Heart right ventricle (tissue), 16 donors: ENCODE data around the gene IGFBP1. TPM values are rescaled to one million over a fixed set of nuclear protein-coding genes. Genes with fewer than 3 reads are reported as not detected.

ENCODE experiments used
- ATAC-seq, 8 donors: fragments of 200-7000 bp; cut with Tn5 transposase; one replicate each; pipeline ENCODE4 v1.9.1; 2020; ENCODE audit warnings: mild to moderate bottlenecking in 8 of 8, moderate library complexity in 8 of 8, moderate number of reproducible peaks in 1 of 8
- DNase-seq, 2 donors: peaks; one replicate each; pipeline ENCODE4 v3.0.0-alpha.2; 2020
- H3K27ac ChIP-seq, 10 donors: fragments of 200-600 bp; sonication (generic) in 2 of 10; one replicate each; pipeline versions ENCODE4 v1.5.0 to v1.8.0; 2020 to 2022; ENCODE audit warnings: mild to moderate bottlenecking in 3 of 10
- H3K27me3 ChIP-seq, 7 donors: fragments of 200-600 bp; one replicate each; pipeline ENCODE4 v1.8.0; 2021 to 2022; ENCODE audit warnings: mild to moderate bottlenecking in 2 of 7
- H3K36me3 ChIP-seq, 9 donors: fragments of 200-600 bp; sonication (generic) in 1 of 9; one replicate each; pipeline versions ENCODE4 v1.5.0 to v1.8.0; 2020 to 2022; ENCODE audit warnings: mild to moderate bottlenecking in 2 of 9
- H3K4me1 ChIP-seq, 9 donors: fragments of 200-600 bp; sonication (generic) in 1 of 9; one replicate each; pipeline versions ENCODE4 v1.5.0 to v1.8.0; 2020 to 2022; ENCODE audit warnings: mild to moderate bottlenecking in 4 of 9
- H3K4me3 ChIP-seq, 10 donors: fragments of 200-600 bp; sonication (generic) in 2 of 10; one replicate each; pipeline versions ENCODE4 v1.5.0 to v1.8.0; 2020 to 2022; ENCODE audit warnings: mild to moderate bottlenecking in 7 of 10, moderate library complexity in 2 of 10
- H3K9me3 ChIP-seq, 11 donors: fragments of 200-600 bp in 10 of 11; sonication (generic) in 2 of 11; one replicate each; pipeline versions ENCODE4 v1.5.0 to v1.8.0; 2013 to 2022; ENCODE audit warnings: mild to moderate bottlenecking in 2 of 11, control low read depth in 1 of 11, moderate library complexity in 1 of 11
- WGBS, 2 donors: extraction: QIAGEN DNeasy Blood & Tissue Kit; methylation state at CpG; one replicate each; pipeline ENCODE4 v1.1.7; 2013; ENCODE audit warnings: inconsistent platforms in 1 of 2; 5-methylcytosine and 5-hydroxymethylcytosine counted together
- intact Hi-C, 10 donors: fragments of 100-400 bp; cut with DNase I; formaldehyde crosslinking; loops; one replicate each; pipeline versions ENCODE4 v1.11.1 to v1.14.2; 2022
- polyA plus RNA-seq, 2 donors: library from polyadenylated mRNA; stranded (reverse); fragments of 200-250 nt; gene quantifications; one replicate each; pipeline ENCODE4 v1.2.3, GENCODE V29; 2013
- total RNA-seq, 10 donors: library from RNA; stranded (reverse); fragmentation: NEBNext Ultra II Directional in 3 of 10; extraction: Animal tissue kit (Norgen Biotek cat#: 25700) in 3 of 10; gene quantifications; one replicate each; pipeline versions ENCODE4 v1.2.1 to v1.2.4, GENCODE V29; 2021 to 2023
- TF ChIP-seq, protein P1 (sequence below), 9 donors: fragments of 200-600 bp; sonication (generic) in 2 of 9; IDR thresholded peaks; one replicate each; pipeline versions ENCODE4 v1.5.0 to v1.8.0; 2021 to 2022; ENCODE audit warnings: antibody characterized with exemption in 9 of 9, mild to moderate bottlenecking in 5 of 9, moderate library complexity in 1 of 9
- donor health status: Arrhythmogenic right ventricular cardiomyopathy.
- donor health status: ischemic (EF 13 %, LVEDD 7.1; RV severe dilation, severe dysfunction).
- donor health status: healthy with polysubstance abuse.
- donor health status: DM: no; HTN: yes; CAD: no.
- donor health status: DM: no; HTN: no; CAD: no.
- donor health status: ischemic (EF 25% LVEDD 6.9; RV normal size, moderate dysfunction).
- donor health status: ischemic (EF 25% LVEDD 5.7; RV mildly dilated, moderate dysfunction).
- donor health status: healthy.
- donor health status: DM: yes; HTN: yes; CAD: no.
- donor health status: Ischemic cardiomyopathy.
- donor health status: ischemic (EF 35%, LVEDD 5.7; RV mildly dilated, moderate dysfunction).
- donor health status: nonischemic (EF 11% LVEDD 7.7; RV severe dilation, severe dysfunction).
- donor health status: DM: yes; HTN: yes; CAD: no.
- donor health status: PGD.
- donor health status: ischemic (EF 29% LVEDD 5.4; RV normal size, mild dysfunction).
- donor health status: nonischemic (EF 23%, LVEDD 6.1; RV moderate dilation, normal function).

IGFBP1 gene
- total and polyA plus RNA-seq, 12 donors = 0.03 TPM; not detected in 11

DNA sequence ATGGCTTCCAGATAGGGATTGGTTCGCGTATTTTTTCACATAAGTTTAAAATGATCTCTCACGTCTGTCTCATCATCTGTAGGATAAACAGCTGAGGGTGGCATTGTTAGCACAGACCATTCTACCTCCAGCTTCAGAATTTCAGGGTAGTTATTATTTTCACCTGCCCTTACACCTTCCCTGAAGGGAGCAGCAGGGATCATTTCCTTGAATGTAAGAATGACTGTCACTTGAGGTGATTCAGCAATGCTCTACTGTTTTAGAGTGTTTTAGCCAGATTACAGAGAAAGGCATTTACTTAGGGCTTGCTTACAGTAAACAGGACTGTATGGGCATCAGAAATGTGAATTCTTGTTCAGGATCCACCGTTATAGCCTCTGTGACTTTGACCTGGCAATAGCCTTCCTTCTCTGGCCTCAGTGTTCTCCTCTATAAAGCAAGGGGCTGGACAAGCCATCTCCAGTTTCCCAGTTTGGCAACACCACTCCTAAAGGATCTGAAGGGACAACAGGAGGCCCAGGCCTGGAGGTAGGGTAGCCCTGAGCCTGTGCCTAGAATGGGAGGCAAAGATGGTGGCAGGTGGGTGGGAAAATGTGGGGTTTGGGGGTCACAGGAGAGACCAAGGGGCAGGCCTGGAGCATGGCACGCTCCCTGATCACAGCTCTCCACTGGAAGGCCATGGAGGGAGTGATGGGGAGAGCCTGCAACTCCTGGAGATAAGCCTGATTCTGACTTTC, 1.2 kb upstream of the IGFBP1 start:
- intact Hi-C loops = no loop called here
- H3K27ac ChIP-seq = no peak overlapping the region
- no peaks in the 10 kb centered on the region for H3K36me3 ChIP-seq
- H3K27me3 ChIP-seq = peaks cover 7 to 72% (median 59%) of the 10 kb centered on the region in 7 donors
- H3K4me1 ChIP-seq = peaks cover 0 to 14% (median 10%) of the 10 kb centered on the region in 9 donors
- ATAC-seq (no peak), DNase-seq (no peak)
- H3K9me3 ChIP-seq = no peaks in the 10 kb centered on the region
- TF ChIP-seq, protein P1, sequence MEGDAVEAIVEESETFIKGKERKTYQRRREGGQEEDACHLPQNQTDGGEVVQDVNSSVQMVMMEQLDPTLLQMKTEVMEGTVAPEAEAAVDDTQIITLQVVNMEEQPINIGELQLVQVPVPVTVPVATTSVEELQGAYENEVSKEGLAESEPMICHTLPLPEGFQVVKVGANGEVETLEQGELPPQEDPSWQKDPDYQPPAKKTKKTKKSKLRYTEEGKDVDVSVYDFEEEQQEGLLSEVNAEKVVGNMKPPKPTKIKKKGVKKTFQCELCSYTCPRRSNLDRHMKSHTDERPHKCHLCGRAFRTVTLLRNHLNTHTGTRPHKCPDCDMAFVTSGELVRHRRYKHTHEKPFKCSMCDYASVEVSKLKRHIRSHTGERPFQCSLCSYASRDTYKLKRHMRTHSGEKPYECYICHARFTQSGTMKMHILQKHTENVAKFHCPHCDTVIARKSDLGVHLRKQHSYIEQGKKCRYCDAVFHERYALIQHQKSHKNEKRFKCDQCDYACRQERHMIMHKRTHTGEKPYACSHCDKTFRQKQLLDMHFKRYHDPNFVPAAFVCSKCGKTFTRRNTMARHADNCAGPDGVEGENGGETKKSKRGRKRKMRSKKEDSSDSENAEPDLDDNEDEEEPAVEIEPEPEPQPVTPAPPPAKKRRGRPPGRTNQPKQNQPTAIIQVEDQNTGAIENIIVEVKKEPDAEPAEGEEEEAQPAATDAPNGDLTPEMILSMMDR (IDR thresholded peaks at IDR 0.05) = no peak
- H3K4me3 ChIP-seq = no peak overlapping the region
- 95 to 96% methylated on average over 5 of the region's 5 CpGs for WGBS, 2 donors

- H3K27me3 ChIP-seq = peaks cover 7 to 66% (median 59%) of the 10 kb centered on the region in 7 donors
- H3K4me1 ChIP-seq = peaks cover 0 to 14% (median 10%) of the 10 kb centered on the region in 9 donors
- intact Hi-C loops = no loop called here
- ATAC-seq = peak in 2 of 8 donors; percentile 14 to 20
- no peaks in the 10 kb centered on the region for H3K9me3 ChIP-seq
- H3K27ac ChIP-seq = no peak overlapping the region
- peak overlapping the region in 9 of 10 donors; percentile 13 to 43 (median 33) for H3K4me3 ChIP-seq
- DNase-seq = no peak
- TF ChIP-seq, protein P1 (IDR thresholded peaks at IDR 0.05) = no peak
- no peaks in the 10 kb centered on the region for H3K36me3 ChIP-seq
- 24 to 25% methylated on average over 14 of the region's 14 CpGs for WGBS, 2 donors
Observed at GRCh38 chr7:45888993-45889366, 692 bp downstream of the IGFBP1 start.

DNA sequence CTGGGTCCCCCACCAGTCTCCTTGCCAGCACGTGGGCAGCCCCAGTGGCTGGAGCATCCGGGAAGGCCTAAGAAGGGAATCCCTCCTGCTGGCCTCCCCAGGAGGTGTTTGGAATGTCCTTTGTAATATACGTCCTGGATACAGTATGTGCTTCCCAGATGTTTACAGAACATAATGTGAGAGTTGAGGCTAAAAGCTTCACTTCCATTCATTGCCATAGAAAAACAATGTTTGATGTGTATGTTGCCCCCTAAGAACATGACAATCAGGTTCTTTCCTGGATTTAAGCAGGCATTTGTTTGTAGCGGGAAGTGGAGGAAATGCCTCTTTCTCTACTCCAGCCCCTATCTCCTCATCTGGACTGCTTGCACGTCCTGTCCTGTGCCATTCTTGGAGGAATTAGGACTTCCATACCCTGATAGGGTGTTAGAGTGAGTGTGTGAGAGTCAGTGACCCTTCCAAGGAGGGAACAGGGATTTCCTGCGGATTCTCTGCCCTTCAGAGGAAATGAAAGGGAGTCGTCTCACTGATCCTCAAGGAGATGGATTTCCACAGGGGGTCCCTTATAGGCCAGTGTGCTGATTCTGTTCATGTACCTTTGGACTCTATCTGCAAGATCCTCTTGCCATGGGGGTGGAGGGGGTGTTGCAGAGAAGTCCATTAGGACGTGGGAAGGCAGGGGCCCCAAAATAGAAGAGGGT, 1.2 kb downstream of the IGFBP1 start:
- peaks cover 0 to 14% (median 10%) of the 10 kb centered on the region in 9 donors for H3K4me1 ChIP-seq
- H3K9me3 ChIP-seq = no peaks in the 10 kb centered on the region
- peak in 2 of 8 donors; percentile 16 to 17 for ATAC-seq
- peaks cover 7 to 64% (median 57%) of the 10 kb centered on the region in 7 donors for H3K27me3 ChIP-seq
- no peak overlapping the region for H3K27ac ChIP-seq
- TF ChIP-seq, protein P1 (IDR thresholded peaks at IDR 0.05) = no peak
- WGBS, 2 donors = 64 to 65% methylated on average over 8 of the region's 8 CpGs
- intact Hi-C loops = loop anchor here in 2 of 10 donors (2.0 to 10.0 kb wide), 2 partner anchors 1289 to 1365 kb away; no protein-coding TSS in a partner anchor
- H3K36me3 ChIP-seq = no peaks in the 10 kb centered on the region
- no peak for DNase-seq
- no peak overlapping the region for H3K4me3 ChIP-seq

GRCh38 chr7:45890125-45890901, 2.0 kb downstream of the IGFBP1 start:
- Histone ChIP-seq H3K27me3 (peaks cover 7 to 64% (median 54%) of the 10 kb centered on the region in 7 donors), H3K9me3 (no peaks in the 10 kb centered on the region), H3K27ac (no peak overlapping the region), H3K4me1 (peaks cover 0 to 14% (median 10%) of the 10 kb centered on the region in 9 donors), H3K4me3 (no peak overlapping the region), H3K36me3 (no peaks in the 10 kb centered on the region)
- TF ChIP-seq, protein P1 (IDR thresholded peaks at IDR 0.05) = no peak
- intact Hi-C loops = loop anchor here in 2 of 10 donors (2.0 to 10.0 kb wide), 2 partner anchors 1288 to 1364 kb away; no protein-coding TSS in a partner anchor
- ATAC-seq = no peak
- WGBS, 2 donors = 90 to 95% methylated on average over 8 of the region's 8 CpGs
- DNase-seq = no peak
